Measurements from ENCODE around the gene IFI6.
A peak's percentile ranks its signal among the peaks of the same experiment; 100 is the strongest.
"Not testable (repeated sequence)": the region's sequence is repeated elsewhere in the genome, so short reads cannot be mapped to it uniquely, and the experiment has no call there.

IFI6 gene, protein sequence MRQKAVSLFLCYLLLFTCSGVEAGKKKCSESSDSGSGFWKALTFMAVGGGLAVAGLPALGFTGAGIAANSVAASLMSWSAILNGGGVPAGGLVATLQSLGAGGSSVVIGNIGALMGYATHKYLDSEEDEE

DNA sequence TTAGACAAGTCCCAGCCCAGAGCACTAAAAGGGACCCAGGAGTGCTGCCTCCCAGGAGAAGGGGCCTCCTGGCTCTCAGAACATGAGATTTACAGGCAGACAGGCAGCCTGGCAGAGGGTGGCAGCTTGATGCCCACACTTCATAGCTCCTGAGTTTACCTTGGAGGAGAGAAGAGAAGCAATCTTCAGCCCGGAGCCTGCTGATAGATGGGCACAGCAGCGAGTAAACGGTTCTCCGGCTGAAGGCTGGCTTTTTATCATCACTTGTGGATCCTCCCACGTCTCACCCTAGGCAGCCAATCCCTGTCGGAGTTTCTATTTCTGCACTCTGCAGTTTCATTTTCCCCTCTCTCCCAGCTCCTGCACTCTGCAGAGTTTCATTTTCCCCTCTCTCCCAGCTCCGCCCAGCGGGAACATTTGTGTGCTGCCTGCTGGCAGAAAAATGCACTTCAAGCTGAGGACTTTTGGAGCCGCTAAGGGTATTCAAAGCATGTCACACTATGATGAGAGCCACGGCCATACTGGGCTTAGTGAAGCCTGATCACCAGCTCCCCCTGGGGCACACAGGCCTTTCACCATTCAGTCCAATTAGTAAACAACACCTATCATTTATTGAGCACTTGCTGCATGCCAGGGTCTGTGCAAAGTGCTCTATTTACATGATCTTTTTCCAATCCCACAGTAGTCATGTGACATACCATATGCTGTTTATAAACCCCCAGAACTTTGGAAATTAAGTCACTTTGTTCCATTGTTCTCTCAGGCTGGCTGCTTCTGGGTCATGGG lies at the start of gene IFI6:
Gene IFI6, minus strand, starts transcription at position 229 of the 786 bp plus-strand sequence. CDS start 2,878 bp downstream, outside the sequence.
- DNase-seq, result peak; percentile 95

DNA sequence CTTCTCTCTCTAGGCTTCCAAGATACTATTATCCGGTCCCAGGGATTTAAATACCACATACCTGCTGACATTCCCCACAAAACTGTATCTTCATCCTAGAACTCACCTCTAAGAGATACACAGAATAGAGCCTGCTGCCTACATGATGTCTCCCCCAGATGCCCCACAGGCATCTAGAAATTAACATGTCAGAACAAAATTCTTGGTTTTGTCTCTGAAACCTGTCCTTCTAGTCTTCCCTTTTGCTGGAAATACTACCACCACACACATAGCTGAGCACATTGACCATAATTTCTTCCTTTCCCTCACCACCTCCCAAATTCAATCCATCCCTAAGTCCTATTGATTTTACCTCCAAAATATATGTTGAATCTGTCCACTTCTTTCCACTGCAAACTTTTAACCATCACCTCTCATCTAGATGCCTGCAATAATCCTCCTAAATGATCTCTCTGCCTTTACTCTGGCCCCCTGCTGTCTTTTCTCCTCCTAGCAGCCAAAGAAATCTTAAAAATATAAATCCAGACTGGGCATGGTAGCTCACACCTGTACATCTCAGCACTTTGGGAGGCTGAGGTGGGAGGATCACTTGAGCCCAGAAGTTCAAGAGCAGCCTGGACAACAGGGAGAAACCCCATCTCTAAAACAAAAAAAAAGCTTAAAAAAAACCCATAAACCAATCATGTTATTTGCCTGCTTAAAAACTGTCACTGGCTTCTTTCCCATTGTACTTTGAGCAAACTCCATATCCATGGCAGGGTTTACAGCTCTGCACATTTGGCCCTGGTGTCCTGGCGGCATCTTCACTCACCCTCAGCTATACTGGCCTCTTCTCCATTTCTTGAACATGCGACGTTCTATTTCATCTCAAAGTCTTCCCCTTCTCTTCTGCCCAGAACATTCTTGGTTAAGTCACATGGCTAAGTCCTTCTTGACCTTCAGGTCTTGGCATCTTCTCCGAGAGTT lies 47.6 kb upstream of the IFI6 start:
- no peak for DNase-seq

DNA sequence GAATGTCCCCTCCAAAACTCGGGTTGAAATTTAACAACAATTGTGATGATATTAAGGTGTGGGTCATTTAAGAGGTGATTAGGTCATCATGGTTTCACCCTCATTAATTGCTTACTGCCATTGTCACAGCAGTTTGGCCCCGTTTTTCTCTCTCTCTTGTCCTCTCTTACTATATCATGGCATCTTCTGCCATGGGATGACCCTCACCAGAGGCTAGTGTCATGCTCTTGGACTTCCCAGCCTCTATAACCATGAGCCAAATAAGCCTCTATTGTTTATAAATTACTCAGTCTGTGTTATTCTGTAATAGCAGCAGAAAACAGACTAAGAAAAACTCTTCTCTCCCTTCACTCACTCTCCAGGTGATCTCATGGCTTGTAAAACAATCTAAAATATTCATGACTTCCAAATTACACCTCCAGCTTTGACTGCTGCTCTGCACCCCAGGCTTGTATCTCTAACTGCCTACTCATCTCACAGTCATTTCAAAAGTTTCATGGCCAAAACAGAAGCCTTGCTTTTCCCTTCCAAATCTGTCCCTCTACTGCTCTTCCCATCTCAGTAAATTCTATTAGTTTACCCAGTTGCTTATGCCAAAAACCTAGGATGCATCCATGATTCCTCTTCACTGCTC lies 44.4 kb upstream of the IFI6 start:
- DNase-seq, result no peak

DNA sequence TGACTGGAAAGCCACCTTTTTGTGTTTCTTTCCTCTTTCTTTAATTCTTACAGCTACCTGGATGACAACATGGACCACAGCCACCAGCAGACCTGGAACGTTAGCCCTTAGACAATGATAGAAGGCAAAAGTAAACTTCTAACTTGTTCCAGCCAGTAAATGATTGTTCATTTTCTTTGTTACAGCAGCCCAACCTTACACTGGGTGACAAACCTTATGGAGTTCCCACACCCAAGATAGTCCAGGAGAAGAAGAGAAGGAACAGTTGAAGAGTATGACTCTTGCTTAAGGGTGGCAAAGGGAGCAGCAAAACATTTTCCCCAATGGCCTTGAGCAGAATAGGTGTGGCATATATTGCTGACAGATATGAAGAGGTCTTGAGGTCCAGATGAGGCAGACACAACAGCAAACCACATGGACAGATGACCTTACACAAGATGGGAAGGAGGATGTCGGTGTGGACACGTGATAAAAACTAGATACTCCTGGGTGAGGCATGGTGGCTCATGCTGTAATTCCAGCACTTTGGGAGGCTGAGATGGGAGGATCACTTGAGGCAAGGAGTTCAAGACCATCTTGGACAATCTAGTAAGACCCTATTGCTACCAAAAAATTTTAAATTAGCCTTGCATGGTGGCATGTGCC lies 42.0 kb upstream of the IFI6 start:
- DNase-seq, result no peak

DNA sequence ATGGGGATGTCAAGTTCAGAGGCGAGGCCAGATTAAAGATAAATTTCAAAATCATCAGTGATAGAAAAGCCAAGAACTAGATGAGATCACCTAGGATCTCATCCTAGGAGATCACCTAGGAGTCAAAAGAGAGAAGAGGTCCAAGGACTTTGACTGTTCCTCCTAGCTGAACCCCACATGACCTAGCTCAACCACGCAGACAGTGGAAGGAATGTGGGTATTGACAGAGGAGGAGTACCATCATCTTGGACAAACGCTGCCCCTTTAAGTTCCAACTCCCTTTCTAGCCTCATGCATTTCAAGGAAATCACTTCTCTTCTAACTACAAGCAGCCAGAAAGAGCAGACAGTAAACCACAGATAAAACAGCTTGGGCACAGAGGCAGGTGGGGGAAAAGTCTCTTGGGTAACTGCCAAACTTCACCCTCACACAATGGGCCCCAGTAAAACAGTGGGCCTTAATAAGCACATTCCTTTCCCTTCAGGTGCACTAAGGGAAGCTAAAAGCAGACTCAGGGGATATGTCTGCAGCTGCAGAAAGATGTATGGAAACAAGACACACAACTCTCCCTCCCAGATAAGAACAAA lies 41.2 kb upstream of the IFI6 start:
- no peak for DNase-seq

DNA sequence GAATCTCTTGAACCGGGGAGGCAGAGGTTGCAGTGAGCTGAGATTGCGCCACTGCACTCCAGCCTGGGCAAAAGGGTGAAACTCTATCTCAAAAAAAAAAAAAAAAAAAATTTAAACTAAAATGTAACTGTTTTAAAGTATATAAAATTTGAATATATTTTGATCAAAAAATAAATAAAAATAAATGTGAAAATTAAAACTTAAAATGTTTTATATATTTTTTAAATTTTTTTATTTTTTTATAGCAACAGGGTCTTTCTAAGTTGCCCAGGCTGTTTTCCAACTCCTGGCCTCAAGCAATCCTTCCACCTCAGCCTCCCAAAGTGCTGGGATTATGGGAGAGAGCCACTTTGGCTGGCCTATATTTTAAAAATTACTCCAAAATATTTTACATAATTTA lies 38.6 kb upstream of the IFI6 start:
- DNase-seq, result no peak

DNA sequence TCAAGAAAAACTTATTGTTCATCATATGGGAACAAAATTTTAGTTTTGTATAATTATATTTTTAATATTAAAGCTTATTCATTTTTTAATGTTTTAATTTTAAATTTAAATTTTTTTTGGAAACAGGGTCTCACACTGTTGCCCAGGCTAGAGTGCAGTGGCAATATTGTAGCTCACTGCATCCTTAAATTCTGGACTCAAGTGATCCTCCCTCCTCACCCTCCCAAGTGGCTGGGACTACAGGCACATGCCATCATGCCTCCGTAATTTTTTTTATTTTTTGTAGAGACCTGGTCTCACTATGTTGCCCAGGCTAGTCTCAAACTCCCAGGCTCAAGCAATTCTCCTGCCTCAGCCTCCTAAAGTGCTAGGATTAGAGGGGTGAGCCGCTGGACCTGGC lies 33.6 kb upstream of the IFI6 start:
- DNase-seq, result no peak

DNA sequence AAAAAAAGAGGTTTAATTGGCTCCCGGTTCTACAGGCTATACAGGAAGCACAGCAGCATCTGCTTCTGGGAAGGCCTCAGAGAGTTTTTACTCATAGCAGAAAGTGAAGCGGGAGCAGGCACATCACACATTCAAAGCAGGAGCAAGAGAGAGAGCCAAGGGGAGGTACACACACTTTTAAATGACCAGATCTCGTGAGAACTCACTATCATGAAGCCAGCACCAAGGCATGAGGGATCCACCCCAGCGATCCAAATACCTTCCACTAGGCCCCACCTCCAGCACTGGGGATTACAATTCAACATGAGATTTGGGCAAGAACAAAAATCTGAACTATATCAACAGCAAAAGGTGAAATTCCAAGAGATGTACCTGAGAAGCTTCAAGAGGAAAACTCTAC lies 33.0 kb upstream of the IFI6 start:
- no peak for DNase-seq

DNA sequence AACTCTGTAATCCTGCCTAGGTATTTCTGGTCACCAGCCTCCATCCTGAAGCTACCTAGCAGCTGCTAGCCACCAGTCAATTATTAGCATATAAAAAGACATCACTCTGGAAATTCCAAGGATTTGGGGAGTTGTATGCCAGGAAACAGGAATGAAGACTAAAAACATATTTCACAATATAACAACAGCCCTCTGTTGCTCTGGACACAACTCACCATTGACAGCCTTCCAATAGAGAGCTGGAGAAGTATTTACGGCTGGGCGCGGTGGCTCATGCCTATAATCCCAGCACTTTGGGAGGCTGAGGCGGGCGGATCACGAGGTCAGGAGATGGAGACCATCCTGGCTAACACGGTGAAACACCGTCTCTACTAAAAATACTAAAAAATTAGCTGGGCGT lies 24.8 kb upstream of the IFI6 start:
- not testable (repeated sequence) for DNase-seq

DNA sequence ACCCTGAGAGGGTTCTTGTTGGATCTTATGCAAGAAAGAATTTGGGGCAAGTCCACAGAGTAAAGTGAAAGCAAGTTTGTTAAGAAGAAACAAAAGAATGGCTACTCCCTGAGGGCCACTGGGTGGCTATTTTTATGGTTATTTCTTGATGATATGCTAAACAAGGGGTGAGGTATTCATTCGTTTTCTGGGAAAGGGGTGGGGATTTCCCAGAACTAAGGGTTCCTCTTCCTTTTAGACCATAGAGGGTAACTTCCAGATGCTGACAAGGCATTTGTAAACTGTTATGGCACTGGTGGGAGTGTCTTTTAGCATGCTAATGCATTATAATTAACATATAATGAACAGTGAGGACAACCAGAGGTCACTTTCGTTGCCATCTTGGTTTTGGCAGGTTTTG lies 18.2 kb upstream of the IFI6 start:
- no peak for DNase-seq

DNA sequence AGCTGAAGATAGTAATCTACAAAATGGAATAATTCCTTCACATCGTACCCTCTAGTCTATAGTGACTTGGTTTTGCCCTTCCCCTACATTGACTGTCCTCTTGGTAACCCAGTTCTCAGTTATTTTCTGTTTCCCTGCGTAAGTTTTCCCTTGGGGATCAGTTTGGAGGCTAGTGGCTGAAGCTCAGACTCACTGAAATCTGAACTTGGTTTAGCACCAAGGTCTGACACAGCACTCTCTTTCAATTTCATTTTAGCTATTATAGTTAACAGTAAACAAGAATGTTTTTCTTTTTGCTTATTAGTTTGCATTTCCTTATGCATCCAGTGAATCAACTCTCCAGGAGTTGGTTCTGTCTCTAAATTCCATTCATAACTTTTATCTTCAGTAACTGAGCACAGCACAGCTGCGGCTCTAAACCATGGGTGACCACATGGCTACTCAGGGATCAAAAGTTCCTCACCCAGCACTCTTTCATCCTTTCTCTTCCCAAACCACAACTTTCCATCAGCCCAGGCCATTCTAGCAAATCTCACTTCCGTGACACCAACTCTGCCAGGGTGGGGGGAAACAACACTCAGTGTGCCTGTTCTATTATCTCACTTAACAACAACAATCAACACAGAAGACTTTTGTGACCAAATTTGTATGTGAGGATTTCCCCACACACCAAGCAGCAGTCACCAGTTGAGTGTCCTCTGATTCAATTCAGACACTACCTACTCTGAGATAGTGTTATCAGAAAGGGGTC lies 17.6 kb upstream of the IFI6 start:
- DNase-seq, result peak; percentile 34

DNA sequence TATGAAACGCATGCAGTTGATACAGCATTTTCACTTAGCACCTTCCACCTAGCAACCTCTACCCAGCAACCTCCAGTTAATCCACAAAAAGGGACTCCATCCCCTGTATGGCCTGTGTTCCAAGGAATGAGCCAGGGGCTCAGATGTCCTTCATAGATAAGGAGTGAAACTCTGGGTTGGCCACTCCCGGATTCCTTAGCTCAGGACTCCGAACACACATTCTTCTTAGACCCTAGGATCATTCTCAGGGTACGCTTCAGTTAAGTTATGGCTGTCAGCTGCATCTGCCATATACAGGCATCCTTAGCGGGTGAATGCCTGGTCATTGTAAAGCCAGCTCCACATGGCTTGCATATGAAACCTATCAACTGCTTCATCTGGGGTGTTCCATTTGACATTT lies 15.9 kb upstream of the IFI6 start:
- DNase-seq, result peak; percentile 22

DNA sequence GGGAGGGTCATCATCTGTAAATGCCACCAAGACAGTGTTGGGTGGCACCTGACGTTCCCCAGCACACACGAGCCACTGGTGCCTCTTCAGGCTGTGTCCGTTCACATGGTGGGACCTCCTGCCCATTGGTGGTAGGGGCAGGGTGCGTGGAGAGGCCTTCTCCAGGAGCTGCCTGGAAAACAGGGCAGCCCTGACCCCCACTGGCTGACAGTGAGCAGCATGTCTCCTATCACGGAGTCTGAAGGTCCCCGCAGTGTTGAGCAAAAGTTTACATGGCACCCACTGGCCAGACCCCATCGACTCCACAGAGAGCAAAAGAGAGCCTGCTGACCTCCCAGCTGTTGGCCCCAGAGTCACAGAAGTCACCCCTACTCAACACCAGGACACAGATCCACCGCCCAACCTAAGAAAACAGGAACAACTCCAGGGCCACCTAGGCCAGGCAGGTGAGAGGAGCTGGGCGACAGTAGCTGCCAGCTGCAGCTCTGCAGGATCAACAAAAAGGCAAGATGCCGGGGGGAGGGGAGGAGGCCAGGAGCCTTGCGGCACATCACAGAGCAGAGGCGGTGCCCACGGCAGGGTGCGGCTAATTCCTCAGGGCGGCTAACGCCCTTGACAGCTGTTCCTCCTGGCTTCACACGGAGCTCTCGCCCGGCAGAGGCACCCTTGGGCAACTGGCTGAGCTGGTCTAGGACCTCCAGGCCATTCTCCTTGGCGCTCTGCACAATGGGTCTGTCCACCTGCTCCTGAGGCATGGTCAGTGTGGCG lies 14.4 kb upstream of the IFI6 start:
- peak; percentile 43 for DNase-seq

DNA sequence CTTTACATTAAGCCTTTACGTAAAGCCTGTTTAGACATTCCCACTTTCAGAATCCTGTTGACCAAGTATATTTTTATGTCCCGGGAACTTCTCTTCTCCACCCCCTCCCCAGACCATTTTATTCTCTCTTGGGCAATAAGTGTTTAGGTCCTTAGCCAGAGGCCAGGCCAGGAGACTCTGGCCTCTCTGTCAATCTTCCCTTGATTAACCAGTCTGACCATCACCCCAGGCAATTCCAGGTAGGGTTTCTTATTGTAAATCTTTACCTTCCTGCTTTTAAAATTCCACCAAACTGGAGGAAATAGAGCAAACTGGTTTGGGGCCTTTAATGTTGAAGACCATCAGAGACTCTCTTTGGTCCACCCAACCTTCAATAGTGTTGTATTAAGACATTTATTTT lies 12.2 kb upstream of the IFI6 start:
- DNase-seq, result no peak

DNA sequence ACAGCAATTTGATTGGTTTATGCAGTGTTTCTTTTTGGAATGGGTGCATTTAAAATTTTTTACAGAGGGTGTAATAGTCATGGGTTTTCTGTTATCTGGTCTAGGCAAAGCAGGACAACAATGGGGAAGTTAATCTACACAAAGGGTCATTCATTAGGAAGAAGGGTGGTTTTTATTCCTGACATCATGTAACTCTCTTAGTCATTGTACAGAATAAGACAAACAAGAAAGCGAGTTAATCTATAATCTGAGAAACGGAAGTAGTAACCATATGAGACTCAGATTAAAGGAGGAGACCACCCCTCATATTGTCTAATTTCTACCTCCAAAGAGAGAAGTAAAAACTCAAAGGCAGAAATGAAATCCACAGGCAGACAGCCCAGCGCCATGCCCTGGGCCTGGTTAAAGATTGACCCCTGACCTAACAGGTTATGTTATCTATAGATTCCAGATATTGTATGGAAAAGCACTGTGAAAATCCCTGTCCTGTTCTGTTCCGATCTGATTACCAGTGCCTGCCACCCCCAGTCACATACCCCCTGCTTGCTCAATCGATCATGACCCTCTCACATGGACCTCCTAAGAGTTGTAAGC lies 10.5 kb upstream of the IFI6 start:
- DNase-seq, result no peak

DNA sequence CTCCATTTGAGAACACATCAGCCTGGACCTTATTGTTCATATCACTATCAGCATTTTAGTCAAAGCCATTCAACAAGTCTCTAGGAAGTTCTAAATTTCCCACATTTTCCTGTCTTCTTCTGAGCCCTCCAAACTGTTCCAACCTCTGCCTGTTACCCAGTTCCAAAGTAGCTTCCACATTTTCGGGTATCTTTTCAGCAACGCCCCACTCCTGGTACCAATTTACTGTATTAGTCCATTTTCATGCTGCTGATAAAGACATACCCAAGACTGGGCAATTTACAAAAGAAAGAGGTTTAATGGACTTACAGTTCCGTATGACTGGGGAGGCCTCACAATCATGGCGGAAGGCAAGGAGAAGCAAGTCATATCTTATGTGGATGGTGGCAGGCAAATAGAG lies 9.6 kb upstream of the IFI6 start:
- not testable (repeated sequence) for DNase-seq

DNA sequence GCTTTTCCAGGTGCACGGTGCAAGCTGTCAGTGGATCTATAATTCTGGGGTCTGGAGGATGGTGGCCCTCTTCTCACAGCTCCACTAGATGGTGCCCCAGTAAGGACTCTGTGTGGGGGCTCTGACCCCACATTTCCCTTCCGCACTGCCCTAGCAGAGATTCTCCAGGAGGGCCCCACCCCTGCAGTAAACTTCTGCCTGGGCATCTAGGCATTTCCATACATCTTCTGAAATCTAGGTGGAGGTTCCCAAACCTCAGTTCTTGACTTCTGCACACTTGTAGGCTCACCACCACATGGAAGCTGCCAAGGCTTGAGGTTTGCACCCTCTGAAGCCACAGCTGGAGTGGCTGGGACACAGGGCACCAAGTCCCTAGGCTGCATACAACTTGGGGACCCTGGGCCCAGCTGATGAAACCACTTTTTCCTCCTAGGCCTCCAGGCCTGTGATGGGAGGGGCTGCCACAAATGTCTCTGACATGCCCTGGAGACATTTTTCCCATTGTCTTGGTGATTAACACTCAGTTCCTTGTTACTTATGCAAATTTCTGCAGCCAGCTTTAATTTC lies 8.3 kb upstream of the IFI6 start:
- DNase-seq, result not testable (repeated sequence)

DNA sequence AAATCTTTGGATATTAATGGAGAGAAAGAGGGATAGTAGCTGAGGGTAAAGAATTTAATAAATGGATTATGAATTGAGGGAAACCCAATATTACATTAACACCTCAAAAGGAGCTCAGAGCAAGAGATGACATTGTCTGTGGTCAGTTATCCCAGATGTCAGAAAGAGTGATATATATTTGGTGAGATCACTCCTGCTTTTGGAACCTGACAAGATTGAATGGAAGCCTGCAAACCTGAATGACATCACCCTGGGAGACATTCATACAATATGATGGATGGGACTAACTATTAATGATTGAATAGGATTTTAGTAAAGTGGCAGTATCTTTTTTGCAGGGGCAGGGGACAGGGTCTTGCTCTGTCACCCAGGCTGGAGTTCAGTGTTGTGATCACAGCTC lies 6.8 kb upstream of the IFI6 start:
- DNase-seq, result no peak

DNA sequence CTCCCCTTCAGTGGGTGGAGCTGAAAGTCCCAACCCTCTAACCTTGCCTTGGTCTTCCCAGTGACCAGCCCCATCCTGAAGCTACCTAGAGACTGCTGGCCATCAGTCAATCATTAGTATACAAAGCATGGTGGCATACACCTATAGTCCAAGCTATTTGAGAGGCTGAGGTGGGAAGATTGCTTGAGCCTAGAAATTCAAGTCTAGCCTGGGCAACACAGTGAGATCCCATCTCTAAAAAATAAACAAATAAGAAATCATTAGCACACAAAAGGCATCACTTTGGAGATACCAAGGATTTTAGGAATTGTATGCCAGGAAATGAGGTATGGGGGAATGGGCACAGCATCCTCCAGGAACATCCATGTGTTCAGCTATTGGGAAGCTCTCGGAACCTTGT lies 4.4 kb upstream of the IFI6 start:
- DNase-seq, result no peak

DNA sequence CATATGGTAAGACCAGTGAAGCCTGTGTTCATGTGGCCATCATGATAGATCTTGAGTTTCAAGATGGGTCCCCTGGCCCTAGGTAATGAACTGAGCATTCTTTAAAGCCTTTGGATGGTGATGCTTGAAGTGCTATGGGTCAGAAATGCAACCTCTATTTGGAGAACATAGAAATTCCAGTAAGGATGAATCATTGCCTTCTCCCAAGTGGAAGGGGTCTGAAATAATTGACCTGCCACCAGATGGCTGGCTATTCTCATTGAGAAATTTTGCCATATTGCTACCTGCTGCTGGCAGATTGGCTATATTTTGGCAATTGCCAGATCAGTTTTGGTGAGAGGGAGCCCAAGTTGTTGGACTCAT lies 739 bp upstream of the IFI6 start:
- no peak for DNase-seq
